ENCODE results near the gene TULP4. TPM values are rescaled to one million over a fixed set of nuclear protein-coding genes. Genes with fewer than 3 reads are reported as not detected.
"Not testable (repeated sequence)": the region's sequence is repeated elsewhere in the genome, so short reads cannot be mapped to it uniquely, and the experiment has no call there.

Gene TULP4
- total RNA-seq, 1 experiment from 2014 or later = 210 TPM

GRCh38 chr6:158328952-158329351 is 16.7 kb downstream of the TULP4 start:
- peaks cover 24% of the 10 kb centered on the region for H3K36me3 ChIP-seq
- H3K4me3 ChIP-seq = no peak overlapping the region
- H3K27ac ChIP-seq = no peak overlapping the region
- H3K9me3 ChIP-seq (replicated peaks) = no peaks in the 10 kb centered on the region; the same call in 1 of the 2 replicates
- no peaks in the 10 kb centered on the region for H3K27me3 ChIP-seq
- no peaks in the 10 kb centered on the region for H3K4me1 ChIP-seq
- DNase-seq = no peak

GRCh38 chr6:158329531-158329930 is 17.3 kb downstream of the TULP4 start:
- Histone ChIP-seq H3K27ac (no peak overlapping the region), H3K27me3 (no peaks in the 10 kb centered on the region), H3K9me3 (replicated peaks) (no peaks in the 10 kb centered on the region; the same call in 1 of the 2 replicates), H3K4me3 (no peak overlapping the region), H3K36me3 (peaks cover 24% of the 10 kb centered on the region), H3K4me1 (no peaks in the 10 kb centered on the region)
- no peak for DNase-seq

- Histone ChIP-seq H3K9me3 (replicated peaks) (no peaks in the 10 kb centered on the region; the same call in 1 of the 2 replicates), H3K36me3 (peaks cover 24% of the 10 kb centered on the region), H3K27me3 (no peaks in the 10 kb centered on the region), H3K27ac (no peak overlapping the region), H3K4me3 (no peak overlapping the region), H3K4me1 (no peaks in the 10 kb centered on the region)
- no peak for DNase-seq
These were observed 17.8 kb downstream of the TULP4 start for GRCh38 chr6:158330016-158330415.

- Histone ChIP-seq H3K4me1 (no peaks in the 10 kb centered on the region), H3K36me3 (peaks cover 21% of the 10 kb centered on the region), H3K27me3 (no peaks in the 10 kb centered on the region), H3K27ac (no peak overlapping the region), H3K4me3 (no peak overlapping the region), H3K9me3 (replicated peaks) (no peaks in the 10 kb centered on the region; the same call in 1 of the 2 replicates)
- DNase-seq = no peak
These were observed 20.0 kb downstream of the TULP4 start for GRCh38 chr6:158332237-158332636.

GRCh38 chr6:158333094-158333493 is 20.8 kb downstream of the TULP4 start:
- Histone ChIP-seq H3K36me3 (peaks cover 27% of the 10 kb centered on the region), H3K4me3 (no peak overlapping the region), H3K4me1 (no peaks in the 10 kb centered on the region), H3K27me3 (no peaks in the 10 kb centered on the region), H3K9me3 (replicated peaks) (no peaks in the 10 kb centered on the region; the same call in none of the 2 replicates), H3K27ac (no peak overlapping the region)
- no peak for DNase-seq

- Histone ChIP-seq H3K9me3 (replicated peaks) (no peaks in the 10 kb centered on the region; the same call in none of the 2 replicates), H3K27ac (no peak overlapping the region), H3K36me3 (peaks cover 27% of the 10 kb centered on the region), H3K27me3 (no peaks in the 10 kb centered on the region), H3K4me1 (no peaks in the 10 kb centered on the region), H3K4me3 (no peak overlapping the region)
- no peak for DNase-seq
These were observed 22.3 kb downstream of the TULP4 start for GRCh38 chr6:158334534-158334933.

GRCh38 chr6:158337332-158337731 is 25.1 kb downstream of the TULP4 start:
- H3K27me3 ChIP-seq = no peaks in the 10 kb centered on the region
- H3K9me3 ChIP-seq (replicated peaks) = no peaks in the 10 kb centered on the region; the same call in 1 of the 2 replicates
- no peak overlapping the region for H3K27ac ChIP-seq
- peaks cover 33% of the 10 kb centered on the region for H3K36me3 ChIP-seq
- no peaks in the 10 kb centered on the region for H3K4me1 ChIP-seq
- no peak for DNase-seq
- no peak overlapping the region for H3K4me3 ChIP-seq

- no peak overlapping the region for H3K27ac ChIP-seq
- no peak for DNase-seq
- H3K27me3 ChIP-seq = no peaks in the 10 kb centered on the region
- no peaks in the 10 kb centered on the region; the same call in 1 of the 2 replicates for H3K9me3 ChIP-seq (replicated peaks)
- H3K36me3 ChIP-seq = peaks cover 23% of the 10 kb centered on the region
- no peaks in the 10 kb centered on the region for H3K4me1 ChIP-seq
- no peak overlapping the region for H3K4me3 ChIP-seq
These were observed 26.2 kb downstream of the TULP4 start for GRCh38 chr6:158338311-158339112.

GRCh38 chr6:158339197-158339596 is 26.9 kb downstream of the TULP4 start:
- H3K4me3 ChIP-seq; H3K27me3 ChIP-seq; H3K27ac ChIP-seq; H3K4me1 ChIP-seq; H3K9me3 ChIP-seq (replicated peaks); DNase-seq: not testable (repeated sequence)
- H3K36me3 ChIP-seq = peaks cover 20% of the 10 kb centered on the region

GRCh38 chr6:158340252-158340651 is 28.0 kb downstream of the TULP4 start:
- DNase-seq = no peak
- Histone ChIP-seq H3K4me3 (no peak overlapping the region), H3K4me1 (no peaks in the 10 kb centered on the region), H3K9me3 (replicated peaks) (no peaks in the 10 kb centered on the region; the same call in 1 of the 2 replicates), H3K27ac (no peak overlapping the region), H3K36me3 (peaks cover 20% of the 10 kb centered on the region), H3K27me3 (no peaks in the 10 kb centered on the region)

- H3K4me3 ChIP-seq = no peak overlapping the region
- no peak overlapping the region for H3K27ac ChIP-seq
- no peaks in the 10 kb centered on the region for H3K4me1 ChIP-seq
- H3K9me3 ChIP-seq (replicated peaks) = peaks cover 4% of the 10 kb centered on the region; the same call in 1 of the 2 replicates
- no peaks in the 10 kb centered on the region for H3K27me3 ChIP-seq
- no peak for DNase-seq
- peaks cover 23% of the 10 kb centered on the region for H3K36me3 ChIP-seq
These were observed 32.3 kb downstream of the TULP4 start for GRCh38 chr6:158344534-158344933.

- peaks cover 22% of the 10 kb centered on the region for H3K36me3 ChIP-seq
- not testable (repeated sequence) for H3K27ac ChIP-seq; H3K4me3 ChIP-seq; H3K27me3 ChIP-seq; H3K4me1 ChIP-seq; DNase-seq; H3K9me3 ChIP-seq (replicated peaks)
These were observed 33.2 kb downstream of the TULP4 start for GRCh38 chr6:158345444-158345843.

- peaks cover 7% of the 10 kb centered on the region; the same call in 1 of the 2 replicates for H3K9me3 ChIP-seq (replicated peaks)
- DNase-seq = no peak
- no peak overlapping the region for H3K27ac ChIP-seq
- no peak overlapping the region for H3K4me3 ChIP-seq
- no peaks in the 10 kb centered on the region for H3K4me1 ChIP-seq
- H3K36me3 ChIP-seq = peaks cover 9% of the 10 kb centered on the region
- H3K27me3 ChIP-seq = no peaks in the 10 kb centered on the region
These were observed 35.1 kb downstream of the TULP4 start for GRCh38 chr6:158347335-158347734.

- not testable (repeated sequence) for H3K4me3 ChIP-seq; H3K27ac ChIP-seq; H3K27me3 ChIP-seq; H3K36me3 ChIP-seq; H3K9me3 ChIP-seq (replicated peaks); H3K4me1 ChIP-seq; DNase-seq
These were observed 36.7 kb downstream of the TULP4 start for GRCh38 chr6:158348737-158349504.
